ENCODE measurements around the gene VAMP8. TPM values are rescaled to one million over a fixed set of nuclear protein-coding genes. Genes with fewer than 3 reads are reported as not detected.
"Not testable (repeated sequence)": the region's sequence is repeated elsewhere in the genome, so short reads cannot be mapped to it uniquely, and the experiment has no call there.

VAMP8 gene
- total RNA-seq, 8 experiments from 2014 or later = 0.50 to 14.7 (median 2.0) TPM

GRCh38 chr2:85596026-85596333, 18.6 kb downstream of the VAMP8 start:
- in situ Hi-C loops (cut with MboI; ENCODE audit: low pct_unique_long_range_greater_than_20kb in 2 of 9, low sequenced_read_pairs in 9 of 9, unreplicated experiment in 9 of 9) = no loop called here
- 0 to 35% (median 0%) methylated on average over 1 to 3 of the region's 10 CpGs; no CpG with 5 or more reads in 6 of the 10 experiments for whole genome bisulfite sequencing, 10 experiments
- Histone ChIP-seq H3K4me3 (peak overlapping the region; percentile 48 to 96 (median 86)), H3K4me1 (replicated peaks in 1 of 2) (peaks cover 10 to 13% of the 10 kb centered on the region in 2 donors), H3K27ac (peak overlapping the region; percentile 81 to 95)
- peak in 7 of 8 experiments; percentile 6 to 28 (median 21) for ATAC-seq (replicated peaks in 6 of 8)

- WGBS, 10 experiments = 83 to 100% (median 100%) methylated on average over 1 of the region's 3 CpGs; no CpG with 5 or more reads in 5 of the 10 experiments
- in situ Hi-C loops (cut with MboI; ENCODE audit: low pct_unique_long_range_greater_than_20kb in 2 of 9, low sequenced_read_pairs in 9 of 9, unreplicated experiment in 9 of 9) = no loop called here
- Histone ChIP-seq H3K4me1 (replicated peaks in 1 of 2) (peaks cover 13 to 16% of the 10 kb centered on the region in 2 donors), H3K27ac (no peak overlapping the region), H3K4me3 (peak overlapping the region; percentile 48 to 96 (median 86))
- ATAC-seq (replicated peaks in 6 of 8) = no peak
Observed at GRCh38 chr2:85596486-85597143, 19.2 kb downstream of the VAMP8 start.

- ATAC-seq (replicated peaks in 6 of 8) = no peak
- in situ Hi-C loops (cut with MboI; ENCODE audit: low pct_unique_long_range_greater_than_20kb in 2 of 9, low sequenced_read_pairs in 9 of 9, unreplicated experiment in 9 of 9) = no loop called here
- 60 to 100% (median 74%) methylated on average over 1 to 5 of the region's 5 CpGs; no CpG with 5 or more reads in 6 of the 10 experiments for WGBS, 10 experiments
- no peak overlapping the region for H3K27ac ChIP-seq
- H3K4me1 ChIP-seq (replicated peaks in 1 of 2) = peaks cover 15 to 17% of the 10 kb centered on the region in 2 donors
- H3K4me3 ChIP-seq = no peak overlapping the region
Observed at GRCh38 chr2:85597241-85597640, 19.9 kb downstream of the VAMP8 start.

GRCh38 chr2:85598594-85599340, 21.4 kb downstream of the VAMP8 start:
- Histone ChIP-seq H3K4me1 (replicated peaks in 1 of 2) (peaks cover 19 to 21% of the 10 kb centered on the region in 2 donors), H3K27ac (no peak overlapping the region), H3K4me3 (no peak overlapping the region)
- in situ Hi-C loops (cut with MboI; ENCODE audit: low pct_unique_long_range_greater_than_20kb in 2 of 9, low sequenced_read_pairs in 9 of 9, unreplicated experiment in 9 of 9) = no loop called here
- 27 to 88% (median 79%) methylated on average over 2 to 11 of the region's 14 CpGs; no CpG with 5 or more reads in 5 of the 10 experiments for WGBS, 10 experiments
- ATAC-seq (replicated peaks in 6 of 8) = no peak

GRCh38 chr2:85599468-85600234, 22.3 kb downstream of the VAMP8 start:
- no peak overlapping the region for H3K4me3 ChIP-seq
- in situ Hi-C loops (cut with MboI; ENCODE audit: low pct_unique_long_range_greater_than_20kb in 2 of 9, low sequenced_read_pairs in 9 of 9, unreplicated experiment in 9 of 9) = no loop called here
- no peak overlapping the region for H3K27ac ChIP-seq
- peaks cover 17 to 19% of the 10 kb centered on the region in 2 donors for H3K4me1 ChIP-seq (replicated peaks in 1 of 2)
- no peak for ATAC-seq (replicated peaks in 6 of 8)
- 70 to 100% (median 93%) methylated on average over 1 to 5 of the region's 17 CpGs; no CpG with 5 or more reads in 5 of the 10 experiments for whole genome bisulfite sequencing, 10 experiments

- no peak for ATAC-seq (replicated peaks in 6 of 8)
- in situ Hi-C loops (cut with MboI; ENCODE audit: low pct_unique_long_range_greater_than_20kb in 2 of 9, low sequenced_read_pairs in 9 of 9, unreplicated experiment in 9 of 9) = no loop called here
- no peak overlapping the region for H3K4me3 ChIP-seq
- H3K27ac ChIP-seq = no peak overlapping the region
- WGBS, 10 experiments = no CpG with 5 or more reads among the region's 3 CpGs
- H3K4me1 ChIP-seq (replicated peaks in 1 of 2) = peaks cover 16 to 17% of the 10 kb centered on the region in 2 donors
Observed at GRCh38 chr2:85600235-85600575, 22.8 kb downstream of the VAMP8 start.

- Histone ChIP-seq H3K4me3 (peak overlapping the region; percentile 43 to 91 (median 69)), H3K4me1 (replicated peaks in 1 of 2) (peaks cover 21 to 25% of the 10 kb centered on the region in 2 donors), H3K27ac (no peak overlapping the region)
- ATAC-seq (replicated peaks in 6 of 8) = no peak
- WGBS, 10 experiments = 40 to 100% (median 100%) methylated on average over 1 to 2 of the region's 6 CpGs; no CpG with 5 or more reads in 7 of the 10 experiments
- in situ Hi-C loops (cut with MboI; ENCODE audit: low pct_unique_long_range_greater_than_20kb in 2 of 9, low sequenced_read_pairs in 9 of 9, unreplicated experiment in 9 of 9) = no loop called here
Observed at GRCh38 chr2:85600951-85601770, 23.8 kb downstream of the VAMP8 start.

GRCh38 chr2:85601771-85602475, 24.5 kb downstream of the VAMP8 start:
- ATAC-seq (replicated peaks in 6 of 8) = peak; percentile 57 to 83 (median 74)
- in situ Hi-C loops (cut with MboI; ENCODE audit: low pct_unique_long_range_greater_than_20kb in 2 of 9, low sequenced_read_pairs in 9 of 9, unreplicated experiment in 9 of 9) = no loop called here
- peak overlapping the region in 1 of 2 donors; percentile 4 for H3K27ac ChIP-seq
- WGBS, 10 experiments = 0 to 13% methylated on average over 1 to 20 of the region's 36 CpGs; no CpG with 5 or more reads in 8 of the 10 experiments
- H3K4me1 ChIP-seq (replicated peaks in 1 of 2) = peaks cover 15 to 27% of the 10 kb centered on the region in 2 donors
- H3K4me3 ChIP-seq = peak overlapping the region; percentile 43 to 91 (median 69)

- in situ Hi-C loops (cut with MboI; ENCODE audit: low pct_unique_long_range_greater_than_20kb in 2 of 9, low sequenced_read_pairs in 9 of 9, unreplicated experiment in 9 of 9) = no loop called here
- H3K27ac ChIP-seq = peak within 1 kb of the TSS in 1 of 2 donors; percentile 13
- WGBS, 10 experiments = 0 to 14% (median 1%) methylated on average over 1 to 15 of the region's 73 CpGs; no CpG with 5 or more reads in 5 of the 10 experiments
- peak within 1 kb of the TSS; percentile 43 to 91 (median 69) for H3K4me3 ChIP-seq
- peaks cover 15 to 27% of the 10 kb centered on the region in 2 donors for H3K4me1 ChIP-seq (replicated peaks in 1 of 2)
- ATAC-seq (replicated peaks in 6 of 8) = peak; percentile 86 to 97 (median 94)
Observed at GRCh38 chr2:85602476-85603234, 25.3 kb downstream of the VAMP8 start, which contains the start of gene TMEM150A. TSS of gene TMEM150A (minus strand) at chr2:85602698. CDS start at chr2:85601948, 750 bp downstream.

GRCh38 chr2:85604133-85604444, 26.7 kb downstream of the VAMP8 start:
- H3K4me1 ChIP-seq (replicated peaks in 1 of 2) = peaks cover 15 to 27% of the 10 kb centered on the region in 2 donors
- WGBS, 10 experiments = 79 to 100% (median 98%) methylated on average over 1 to 3 of the region's 3 CpGs; no CpG with 5 or more reads in 2 of the 10 experiments
- ATAC-seq (replicated peaks in 6 of 8); in situ Hi-C loops (cut with MboI; ENCODE audit: low pct_unique_long_range_greater_than_20kb in 2 of 9, low sequenced_read_pairs in 9 of 9, unreplicated experiment in 9 of 9); H3K27ac ChIP-seq: not testable (repeated sequence)
- peak overlapping the region in 1 of 5 donors; percentile 69 for H3K4me3 ChIP-seq

- Histone ChIP-seq H3K27ac (no peak overlapping the region), H3K4me3 (no peak overlapping the region), H3K4me1 (replicated peaks in 1 of 2) (peaks cover 15 to 27% of the 10 kb centered on the region in 2 donors)
- 17 to 100% (median 77%) methylated on average over 1 to 4 of the region's 6 CpGs for WGBS, 10 experiments
- no peak for ATAC-seq (replicated peaks in 6 of 8)
- in situ Hi-C loops (cut with MboI; ENCODE audit: low pct_unique_long_range_greater_than_20kb in 2 of 9, low sequenced_read_pairs in 9 of 9, unreplicated experiment in 9 of 9) = no loop called here
Observed at GRCh38 chr2:85604568-85605339, 27.4 kb downstream of the VAMP8 start.

Data from motor neuron (in vitro differentiated cells).